GM19328 (cell line): ENCODE measurements around the gene IL31RA.

Source experiments
- ATAC-seq: cut with Tn5 transposase; IDR thresholded peaks from one replicate; pipeline ENCODE4 v1.9.1; 2021; ENCODE audit warnings: mild to moderate bottlenecking, moderate library complexity; ENCODE audit not compliant: unreplicated experiment

Gene IL31RA

GRCh38 chr5:55858104-55858503 lies 6.9 kb downstream of the IL31RA start:
- no peak for ATAC-seq

- no peak for ATAC-seq
Observed at GRCh38 chr5:55860288-55860687, 9.1 kb downstream of the IL31RA start.

GRCh38 chr5:55860709-55861108 lies 9.6 kb downstream of the IL31RA start:
- ATAC-seq = no peak

GRCh38 chr5:55864606-55865541 lies 13.7 kb downstream of the IL31RA start:
- ATAC-seq = no peak

GRCh38 chr5:55865831-55866230 lies 14.7 kb downstream of the IL31RA start:
- no peak for ATAC-seq

DNA sequence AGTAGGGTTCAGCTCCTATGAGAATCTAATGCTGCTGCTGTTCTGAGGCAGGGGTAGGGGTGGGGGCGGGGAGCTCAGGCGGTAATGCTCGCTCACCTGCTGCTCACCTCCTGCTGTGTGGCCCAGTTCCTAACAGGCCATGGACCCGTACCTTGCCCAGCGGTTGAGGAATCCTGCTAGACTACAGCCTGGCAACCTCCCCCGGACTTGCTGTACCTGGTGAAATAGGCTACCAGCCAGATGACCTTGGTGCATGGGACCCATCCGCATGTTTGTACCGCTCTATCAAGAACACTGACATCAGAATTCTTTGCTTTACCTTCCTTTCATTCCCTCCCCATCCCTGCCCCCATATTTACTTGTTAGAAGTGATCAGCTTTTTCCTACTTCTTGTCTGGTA lies 15.3 kb downstream of the IL31RA start:
- no peak for ATAC-seq

DNA sequence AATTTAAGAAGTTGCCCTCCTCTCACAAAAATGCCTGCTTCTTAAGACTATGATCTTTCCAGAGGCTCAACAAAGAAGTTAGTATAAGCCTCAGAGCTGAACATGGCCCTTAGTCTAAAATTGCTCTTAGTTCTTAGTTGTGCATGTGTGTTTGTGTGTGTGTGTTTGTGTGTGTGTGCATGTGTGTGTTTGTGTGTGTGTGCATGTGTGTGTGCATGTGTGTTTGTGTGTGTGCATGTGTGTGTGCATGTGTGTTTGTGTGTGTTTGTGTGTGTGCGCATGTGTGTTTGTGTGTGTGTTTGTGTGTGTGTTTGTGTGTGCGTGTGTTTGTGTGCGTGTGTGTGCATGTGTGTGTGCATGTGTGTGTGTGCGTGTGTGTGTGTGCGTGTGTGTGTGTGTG lies 15.8 kb downstream of the IL31RA start:
- ATAC-seq = no peak

- no peak for ATAC-seq
Observed at GRCh38 chr5:55868846-55869245, 17.7 kb downstream of the IL31RA start.

DNA sequence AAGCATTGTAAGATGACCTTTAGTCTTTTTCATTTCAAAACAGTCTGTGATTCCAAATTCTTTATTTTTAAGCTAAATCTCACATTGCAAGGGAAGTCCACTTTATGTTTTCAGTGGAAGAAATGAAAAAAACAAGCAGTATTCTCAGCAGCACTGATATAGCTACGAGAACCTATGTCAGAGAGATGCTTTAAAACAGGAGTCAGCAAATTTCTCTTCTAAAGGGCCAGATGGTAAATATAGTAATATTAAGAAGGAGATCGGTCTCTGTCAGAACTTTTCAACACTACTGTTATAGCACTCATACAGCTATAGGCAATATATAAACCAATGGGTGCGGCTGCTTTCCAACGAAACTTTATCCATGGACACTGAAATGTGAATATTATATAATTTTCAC lies 18.7 kb downstream of the IL31RA start:
- ATAC-seq = no peak

GRCh38 chr5:55873234-55873633 lies 22.1 kb downstream of the IL31RA start:
- no peak for ATAC-seq

DNA sequence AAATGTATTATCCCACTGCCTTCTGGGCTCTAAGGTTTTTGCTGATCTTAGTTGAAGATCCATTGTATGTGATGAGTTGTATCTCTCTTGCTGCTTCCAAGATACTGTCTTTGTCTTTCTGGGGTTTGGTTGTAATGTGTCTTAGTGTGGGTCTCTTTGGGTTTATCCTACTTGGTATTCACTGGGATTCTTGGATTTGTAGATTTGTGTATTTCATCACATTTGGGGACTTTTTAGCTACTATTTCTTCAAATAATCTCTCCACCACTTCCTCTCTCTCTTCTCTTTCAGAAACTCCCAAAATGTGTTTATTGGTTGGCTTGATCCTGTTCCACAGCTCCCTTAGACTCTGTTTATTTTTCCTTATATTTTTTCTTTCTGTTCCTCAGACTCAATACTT lies 26.5 kb downstream of the IL31RA start:
- no peak for ATAC-seq

GRCh38 chr5:55880453-55880852 lies 29.3 kb downstream of the IL31RA start:
- no peak for ATAC-seq

DNA sequence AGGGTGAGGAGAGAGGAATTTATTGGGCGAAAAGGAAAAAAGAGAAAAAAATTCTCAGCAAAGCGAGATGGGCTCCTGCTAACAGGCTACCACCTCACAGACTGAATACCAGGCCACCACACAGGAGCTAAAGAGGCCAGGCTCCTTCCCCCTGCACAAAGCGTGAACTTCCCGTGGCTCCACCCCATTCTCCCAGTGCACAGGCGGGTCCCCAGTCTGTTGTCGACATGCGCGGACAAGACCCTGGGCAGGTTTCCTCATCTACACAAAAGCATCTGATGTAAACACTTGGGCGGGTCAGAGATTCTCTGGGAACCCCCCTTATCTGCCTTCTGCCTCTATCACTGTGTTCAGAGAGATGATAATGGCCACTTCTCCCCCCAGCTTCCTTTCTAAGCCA lies 34.2 kb downstream of the IL31RA start:
- ATAC-seq = no peak

GRCh38 chr5:55888205-55888604 lies 37.0 kb downstream of the IL31RA start:
- ATAC-seq = no peak

DNA sequence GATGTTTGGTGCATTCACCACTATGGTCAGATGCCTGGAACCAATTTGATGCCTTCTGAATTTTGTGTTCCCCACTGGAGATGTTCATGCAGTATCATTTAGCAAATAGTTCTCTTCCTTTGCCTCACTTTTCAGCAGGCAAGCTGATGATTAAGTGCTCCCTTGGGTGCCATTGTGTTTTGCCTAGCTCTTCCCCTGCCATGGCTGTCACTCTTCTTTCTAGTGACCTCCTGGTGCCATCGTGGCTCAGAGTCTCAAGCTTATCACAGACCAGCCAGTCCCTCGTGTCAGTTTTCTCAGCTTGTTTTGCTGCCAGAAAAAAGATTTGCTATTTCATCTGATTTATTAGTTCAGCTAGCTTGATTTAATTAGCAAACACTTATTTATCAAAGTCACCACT lies 41.3 kb downstream of the IL31RA start:
- ATAC-seq = no peak

GRCh38 chr5:55894135-55894534 lies 43.0 kb downstream of the IL31RA start:
- ATAC-seq = no peak

DNA sequence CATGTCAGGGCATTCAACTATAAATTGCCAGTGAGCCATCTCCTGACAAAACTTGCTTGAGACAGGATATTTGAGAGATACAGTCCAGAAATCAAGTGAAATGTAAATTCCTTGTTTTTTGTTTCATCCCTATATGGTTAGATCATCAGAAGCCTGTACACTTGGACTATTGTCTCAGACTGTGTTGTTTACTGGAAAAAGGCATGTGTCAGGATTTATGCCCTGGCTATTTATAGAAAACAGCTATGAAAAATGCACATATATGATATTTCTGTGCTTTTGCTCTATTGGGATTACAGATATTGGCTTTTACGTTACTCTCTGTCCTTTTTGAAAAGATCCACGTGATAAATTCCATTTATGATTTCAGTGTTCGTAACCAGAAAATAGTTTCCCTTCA lies 44.2 kb downstream of the IL31RA start:
- ATAC-seq = no peak

DNA sequence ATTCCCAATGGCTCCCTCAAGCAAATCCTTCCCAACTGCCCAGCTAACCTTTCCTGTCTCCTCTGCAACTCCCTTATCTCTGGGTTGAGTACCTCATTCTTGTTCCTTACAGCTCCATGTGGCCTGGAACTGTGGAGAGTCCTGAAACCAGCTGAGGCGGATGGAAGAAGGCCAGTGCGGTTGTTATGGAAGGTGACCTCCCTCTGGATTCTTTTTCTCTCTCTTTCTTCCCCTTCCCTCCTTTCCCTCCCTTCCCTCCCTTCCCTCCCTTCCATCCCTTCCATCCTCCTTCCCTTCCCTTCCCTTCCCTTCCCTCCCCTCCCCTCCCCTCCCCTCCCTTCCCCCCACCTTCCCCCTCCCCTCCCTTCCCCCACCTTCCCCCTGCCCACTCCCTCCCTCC lies 45.1 kb downstream of the IL31RA start:
- ATAC-seq = no peak

DNA sequence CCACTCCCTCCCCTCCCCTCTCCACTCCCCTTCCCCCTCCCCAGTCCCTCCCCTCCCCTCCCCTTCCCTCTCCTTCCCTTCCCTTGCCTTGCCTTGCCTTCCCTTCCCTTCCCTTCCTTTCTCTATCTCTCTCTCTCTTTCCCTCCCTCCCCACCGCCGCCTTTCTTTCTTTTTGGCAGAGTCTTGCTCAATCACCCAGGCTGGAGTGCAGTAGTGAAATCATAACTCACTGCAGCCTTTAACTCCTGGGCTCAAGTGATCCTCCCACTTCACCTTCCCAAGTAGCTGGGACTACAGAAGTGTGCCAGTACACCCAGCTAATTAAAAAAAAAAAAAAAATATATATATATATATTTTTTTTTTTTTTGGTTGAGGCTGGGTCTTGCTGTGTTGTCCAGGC lies 45.5 kb downstream of the IL31RA start:
- no peak for ATAC-seq

DNA sequence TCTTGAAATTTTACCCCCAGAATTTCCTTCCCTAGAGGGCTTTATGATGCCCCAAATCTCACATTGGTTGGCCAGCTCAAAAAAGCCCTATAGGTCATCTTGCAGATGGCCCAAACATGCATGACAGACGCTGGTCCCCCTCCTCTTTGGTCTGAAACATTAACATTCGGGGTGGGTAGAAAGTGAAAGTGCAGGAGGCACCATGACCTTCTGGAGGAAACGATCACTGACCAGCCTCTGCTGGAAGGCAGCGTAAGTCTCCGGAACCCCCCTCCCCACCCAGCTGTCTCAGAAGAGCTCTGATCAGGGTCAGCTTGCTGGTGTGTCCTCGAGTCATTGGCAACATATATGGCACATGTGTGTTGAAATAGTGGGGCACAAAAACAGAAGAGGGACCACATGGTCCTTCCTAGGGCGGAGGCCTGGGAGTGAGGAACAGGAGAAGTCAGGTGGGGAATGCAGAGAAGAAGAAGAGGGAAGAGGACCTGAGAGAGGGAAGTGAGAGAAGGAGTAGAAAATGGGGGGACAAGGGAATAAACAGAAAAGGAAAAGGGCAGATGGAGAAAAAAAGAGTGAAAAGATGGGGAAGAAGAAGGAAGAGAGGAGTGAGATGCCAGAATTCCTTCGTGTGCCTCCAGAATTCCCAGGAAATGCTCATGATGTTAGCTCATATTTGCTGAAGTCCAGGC lies 46.2 kb downstream of the IL31RA start:
- ATAC-seq = no peak

DNA sequence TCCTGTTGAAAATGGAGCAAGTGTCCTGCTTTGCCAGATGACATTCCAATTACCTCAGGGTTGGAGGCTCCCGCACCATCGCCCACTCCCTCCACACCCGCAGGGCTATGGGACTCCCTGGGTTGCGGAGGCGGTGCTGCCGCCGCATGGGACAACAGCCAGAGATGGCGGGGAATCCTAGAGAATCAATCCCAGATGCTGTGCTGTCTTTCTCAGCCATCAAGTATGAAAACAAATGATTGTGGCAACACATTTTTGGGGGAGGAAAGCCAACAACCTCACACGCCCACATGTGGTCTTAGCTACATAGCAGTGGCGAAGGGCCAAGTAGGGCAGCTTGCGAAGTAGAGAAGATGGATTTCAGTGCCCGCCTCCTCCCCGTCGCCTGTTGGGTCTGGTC lies 46.7 kb downstream of the IL31RA start:
- ATAC-seq = no peak

GRCh38 chr5:55899344-55899743 lies 48.2 kb downstream of the IL31RA start:
- no peak for ATAC-seq
